Spinal cord (tissue), 10 donors: ENCODE measurements around the gene SYVN1. TPM values are rescaled to one million over a fixed set of nuclear protein-coding genes. Genes with fewer than 3 reads are reported as not detected.

ENCODE experiments used
- DNase-seq, 6 donors: peaks; one replicate each; pipeline versions ENCODE4 v3.0.0 to v3.0.0-alpha.2; 2013 to 2015; ENCODE audit warnings: low spot score in 6 of 6, low read depth in 4 of 6
- H3K27ac ChIP-seq: one replicate; pipeline ENCODE4 v1.5.1; 2013; ENCODE audit warnings: low read depth, low read length, control low read depth
- H3K27me3 ChIP-seq: one replicate; pipeline ENCODE4 v1.6.1; 2013; ENCODE audit warnings: low read length; ENCODE audit not compliant: control insufficient read depth, insufficient read depth
- H3K36me3 ChIP-seq: one replicate; pipeline ENCODE4 v1.6.1; 2013; ENCODE audit warnings: low read length; ENCODE audit not compliant: control insufficient read depth, insufficient read depth
- H3K4me1 ChIP-seq: one replicate; pipeline ENCODE4 v1.6.1; 2013; ENCODE audit warnings: low read length; ENCODE audit not compliant: control insufficient read depth, insufficient read depth
- H3K4me3 ChIP-seq: one replicate; pipeline ENCODE4 v1.5.1; 2013; ENCODE audit warnings: low read depth, low read length, control low read depth
- H3K9me3 ChIP-seq: one replicate; pipeline ENCODE4 v1.6.1; 2013; ENCODE audit warnings: low read length; ENCODE audit not compliant: control insufficient read depth, insufficient read depth
- WGBS: methylation state at CpG from one replicate; pipeline ENCODE4 v1.1.5; 2013; ENCODE audit warnings: missing lambda C conversion rate; ENCODE audit not compliant: insufficient coverage; 5-methylcytosine and 5-hydroxymethylcytosine counted together
- polyA plus RNA-seq, 2 donors: library from polyadenylated mRNA; unstranded; fragments of 120-200 nt; gene quantifications; one replicate each; pipeline ENCODE4 v1.2.1, GENCODE V29; 2013; ENCODE audit not compliant: insufficient read length in 2 of 2
- total RNA-seq, 2 donors: library from RNA; depleted of rRNA in 1 of 2; stranded (reverse); fragments of 120-200 nt in 1 of 2; fragments of >200 nt in 1 of 2; gene quantifications; one replicate each; pipeline versions ENCODE4 v1.2.3 to v1.2.4, GENCODE V29; 2013 to 2014
- donor health status: healthy.

SYVN1 gene
- total and polyA plus RNA-seq, 4 donors: 14.3 to 52.6 (median 31.3) TPM

GRCh38 chr11:65089621-65090020 is 44.7 kb downstream of the SYVN1 start:
- Histone ChIP-seq H3K27ac (no peak overlapping the region), H3K4me3 (no peak overlapping the region), H3K4me1 (peaks cover 8% of the 10 kb centered on the region), H3K27me3 (no peaks in the 10 kb centered on the region), H3K36me3 (peaks cover 47% of the 10 kb centered on the region), H3K9me3 (no peaks in the 10 kb centered on the region)
- DNase-seq: no peak
- WGBS: 86% methylated on average over 4 of the region's 4 CpGs

DNA sequence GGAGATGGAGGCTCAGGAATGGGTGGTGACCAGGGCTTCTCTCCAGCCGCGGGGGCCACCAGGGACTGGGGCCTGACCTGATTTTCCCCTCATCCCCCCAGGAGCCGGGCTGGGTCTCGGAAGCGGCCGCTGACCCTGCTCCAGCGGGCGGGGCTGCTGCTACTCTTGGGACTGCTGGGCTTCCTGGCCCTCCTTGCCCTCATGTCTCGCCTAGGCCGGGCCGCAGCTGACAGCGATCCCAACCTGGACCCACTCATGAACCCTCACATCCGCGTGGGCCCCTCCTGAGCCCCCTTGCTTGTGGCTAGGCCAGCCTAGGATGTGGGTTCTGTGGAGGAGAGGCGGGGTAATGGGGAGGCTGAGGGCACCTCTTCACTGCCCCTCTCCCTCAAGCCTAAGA is 46.5 kb downstream of the SYVN1 start:
- Histone ChIP-seq H3K4me1 (peaks cover 20% of the 10 kb centered on the region), H3K9me3 (no peaks in the 10 kb centered on the region), H3K4me3 (no peak overlapping the region), H3K27me3 (no peaks in the 10 kb centered on the region), H3K27ac (no peak overlapping the region), H3K36me3 (peaks cover 47% of the 10 kb centered on the region)
- DNase-seq: no peak
- 96% methylated on average over 8 of the region's 15 CpGs for WGBS

- DNase-seq: no peak
- Histone ChIP-seq H3K4me3 (no peak overlapping the region), H3K4me1 (peaks cover 24% of the 10 kb centered on the region), H3K36me3 (peaks cover 47% of the 10 kb centered on the region), H3K9me3 (no peaks in the 10 kb centered on the region), H3K27me3 (no peaks in the 10 kb centered on the region), H3K27ac (no peak overlapping the region)
- 95% methylated on average over 11 of the region's 11 CpGs for WGBS
Measured at GRCh38 chr11:65087216-65087615, 47.1 kb downstream of the SYVN1 start.

GRCh38 chr11:65086809-65087208 is 47.5 kb downstream of the SYVN1 start:
- Histone ChIP-seq H3K27me3 (no peaks in the 10 kb centered on the region), H3K4me3 (no peak overlapping the region), H3K36me3 (peaks cover 47% of the 10 kb centered on the region), H3K9me3 (no peaks in the 10 kb centered on the region), H3K4me1 (peaks cover 24% of the 10 kb centered on the region), H3K27ac (no peak overlapping the region)
- DNase-seq: no peak
- 100% methylated on average over 4 of the region's 9 CpGs for WGBS

GRCh38 chr11:65085446-65085845 is 48.9 kb downstream of the SYVN1 start:
- H3K9me3 ChIP-seq: no peaks in the 10 kb centered on the region
- H3K27ac ChIP-seq: no peak overlapping the region
- no peak overlapping the region for H3K4me3 ChIP-seq
- peaks cover 24% of the 10 kb centered on the region for H3K4me1 ChIP-seq
- 96% methylated on average over 4 of the region's 4 CpGs for WGBS
- no peak for DNase-seq
- no peaks in the 10 kb centered on the region for H3K27me3 ChIP-seq
- peaks cover 45% of the 10 kb centered on the region for H3K36me3 ChIP-seq

GRCh38 chr11:65084598-65085375 is 49.5 kb downstream of the SYVN1 start:
- H3K4me3 ChIP-seq: peak overlapping the region; percentile 85
- H3K27ac ChIP-seq: peak overlapping the region; percentile 98
- H3K36me3 ChIP-seq: peaks cover 41% of the 10 kb centered on the region
- no peaks in the 10 kb centered on the region for H3K9me3 ChIP-seq
- no peak for DNase-seq
- H3K27me3 ChIP-seq: no peaks in the 10 kb centered on the region
- peaks cover 24% of the 10 kb centered on the region for H3K4me1 ChIP-seq
- 46% methylated on average over 18 of the region's 23 CpGs for WGBS

DNA sequence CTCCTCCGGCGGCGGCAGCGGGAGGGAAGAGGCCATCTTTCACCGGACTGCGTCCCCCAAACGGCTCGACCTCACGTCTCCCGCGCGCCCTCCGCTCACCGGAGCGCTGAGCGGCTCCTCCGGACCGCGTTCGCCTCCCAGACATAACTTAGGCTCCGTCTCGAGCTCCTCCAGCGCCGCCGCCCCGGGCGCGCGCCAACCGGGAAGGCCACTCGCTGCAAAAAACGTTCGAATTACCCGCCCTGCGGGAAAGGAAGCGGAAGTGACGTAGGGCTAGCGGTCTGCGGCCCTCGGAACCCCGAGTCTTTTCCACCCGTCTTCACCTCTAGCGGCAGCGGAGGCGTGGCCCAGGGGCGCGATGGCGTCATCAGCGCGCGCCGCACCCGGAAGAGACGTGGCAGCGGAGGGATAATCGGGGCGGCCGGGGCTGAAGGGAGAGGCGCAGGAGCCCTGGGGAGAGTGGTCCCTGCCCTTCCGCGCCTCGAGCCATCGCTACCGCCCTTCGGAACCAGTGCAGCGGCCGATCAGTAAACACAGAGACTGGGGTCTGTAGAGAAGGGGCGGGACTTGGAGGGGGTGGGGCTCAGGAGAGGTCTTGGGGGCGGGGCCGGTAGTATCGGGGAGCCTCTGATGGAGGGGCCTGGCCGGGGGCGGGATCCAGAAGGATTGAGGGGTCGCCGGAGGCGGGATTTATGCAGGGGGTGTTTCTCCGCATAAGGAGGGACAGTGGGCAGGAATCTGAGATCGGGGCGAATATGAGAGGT is 50.3 kb downstream of the SYVN1 start, which contains the start of the genes CDCA5 and ZFPL1:
Gene CDCA5 (minus strand): TSS at position 207 of the 764 bp plus-strand sequence. CDS start 62 bp downstream, at position 145.
Gene ZFPL1 (plus strand): TSS at position 389 of the 764 bp plus-strand sequence. CDS start 477 bp downstream, outside the sequence.
- Histone ChIP-seq H3K9me3 (no peaks in the 10 kb centered on the region), H3K4me1 (peaks cover 24% of the 10 kb centered on the region), H3K27ac (peak within 1 kb of the TSS; percentile 98), H3K4me3 (peak within 1 kb of the TSS; percentile 85), H3K27me3 (no peaks in the 10 kb centered on the region), H3K36me3 (peaks cover 39% of the 10 kb centered on the region)
- WGBS: under 1% methylated on average over 77 of the region's 79 CpGs
- DNase-seq: peak; percentile 85 to 99 (median 93)

DNA sequence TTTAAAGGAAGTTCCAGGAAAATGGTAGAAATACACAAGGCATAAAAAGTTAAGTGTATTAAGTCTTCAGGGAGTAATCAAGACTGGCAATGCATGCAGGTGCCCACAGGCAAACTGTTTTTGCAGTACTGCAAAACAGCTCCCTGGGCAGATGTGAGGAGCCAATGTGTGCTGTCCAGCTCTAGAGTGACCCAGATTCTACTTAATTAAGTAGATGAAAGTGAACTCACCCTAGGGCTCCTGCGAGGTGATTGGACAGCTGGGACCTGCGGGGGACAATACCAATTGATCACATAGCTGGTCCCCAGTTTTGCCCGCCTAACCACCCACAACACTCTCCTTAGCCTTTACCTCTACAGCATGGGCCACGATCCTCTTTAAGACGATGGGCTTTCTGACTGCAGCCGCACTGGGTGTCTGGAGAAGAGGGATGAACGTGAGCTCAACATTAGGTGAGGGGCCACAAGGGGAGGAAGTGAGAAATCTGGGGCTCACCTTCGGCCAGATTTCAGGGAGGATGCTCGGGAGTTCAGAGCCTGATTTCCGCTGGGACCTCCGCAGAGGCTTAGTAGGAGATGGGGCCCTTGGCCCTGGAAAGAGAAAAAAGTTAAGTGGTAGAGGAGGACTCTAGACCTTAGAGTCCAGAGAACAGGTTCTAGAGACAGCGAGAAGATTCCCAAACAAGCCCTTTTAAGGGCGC is 51.0 kb downstream of the SYVN1 start:
- Histone ChIP-seq H3K4me3 (peak overlapping the region; percentile 85), H3K27me3 (no peaks in the 10 kb centered on the region), H3K27ac (peak overlapping the region; percentile 98), H3K9me3 (no peaks in the 10 kb centered on the region), H3K36me3 (peaks cover 38% of the 10 kb centered on the region), H3K4me1 (peaks cover 24% of the 10 kb centered on the region)
- no peak for DNase-seq
- 0% methylated on average over 9 of the region's 13 CpGs for WGBS

- Histone ChIP-seq H3K36me3 (peaks cover 14% of the 10 kb centered on the region), H3K27ac (no peak overlapping the region), H3K4me3 (no peak overlapping the region), H3K27me3 (no peaks in the 10 kb centered on the region), H3K9me3 (no peaks in the 10 kb centered on the region), H3K4me1 (peaks cover 13% of the 10 kb centered on the region)
- 100% methylated on average over 2 of the region's 9 CpGs for WGBS
- no peak for DNase-seq
Measured at GRCh38 chr11:65078786-65079342, 55.5 kb downstream of the SYVN1 start.
